GM15510 (cell line): ENCODE measurements around the gene C1orf87.

Experiments
- POLR2A ChIP-seq: IDR thresholded peaks from 3 replicates; pipeline ENCODE4 v1.6.1; 2011; ENCODE audit warnings: borderline replicate concordance; ENCODE audit not compliant: insufficient read length; ENCODE audit errors: extremely low read depth

Gene C1orf87, protein sequence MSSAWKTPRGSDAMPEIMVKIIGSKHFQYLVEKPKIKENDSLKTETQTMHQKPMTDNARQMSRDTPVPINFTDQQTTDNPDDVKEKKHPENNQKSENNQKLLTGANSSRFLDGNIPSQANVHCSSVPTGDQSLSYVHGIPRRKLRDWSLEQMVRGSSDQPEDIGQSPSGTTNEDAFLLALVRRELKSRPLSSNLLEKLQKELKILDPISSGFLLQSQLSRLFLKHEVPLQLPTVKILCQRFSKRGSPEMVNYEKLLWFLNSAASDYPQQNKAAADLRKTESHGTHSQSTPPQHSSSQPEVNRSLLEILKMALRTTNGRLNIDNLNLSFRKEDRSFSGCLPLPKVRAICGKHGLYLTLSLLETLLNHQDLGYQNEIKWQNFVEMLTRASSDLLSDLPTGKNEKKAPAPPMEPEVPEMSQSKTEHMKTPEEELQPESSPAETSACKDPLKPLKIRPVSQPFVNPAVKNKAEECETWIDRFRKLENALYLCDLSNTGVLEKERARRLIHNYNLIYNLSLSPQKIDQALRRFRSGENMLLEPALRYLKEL

GRCh38 chr1:60073605-60074278 lies at the start of gene C1orf87:
Gene C1orf87 (minus strand): TSS chr1:60073770. CDS start chr1:60072643, 1,127 bp downstream.
- TF ChIP-seq POLR2A: no peak

DNA sequence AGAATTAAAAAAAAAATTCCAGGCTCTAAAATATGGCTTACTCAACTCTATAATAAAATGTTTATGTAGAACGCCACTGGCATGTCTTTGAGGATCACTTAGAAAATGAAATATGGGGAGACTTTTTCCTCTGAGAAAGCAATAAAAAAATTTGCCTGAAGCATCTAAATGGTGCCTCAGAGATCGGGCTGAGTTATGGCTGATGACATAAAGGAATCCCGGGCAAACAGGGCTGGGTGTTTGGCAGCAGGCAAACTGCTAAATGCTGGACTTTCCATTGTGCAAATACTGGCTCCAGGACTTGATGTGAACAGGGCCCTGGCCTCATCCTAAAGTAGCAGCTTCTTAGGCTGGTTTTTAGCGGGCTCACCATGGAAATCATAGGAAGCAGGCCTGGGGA lies 44.5 kb upstream of the C1orf87 start:
- TF ChIP-seq POLR2A: no peak

GRCh38 chr1:60114745-60115318 lies 41.3 kb upstream of the C1orf87 start:
- TF ChIP-seq POLR2A: no peak

DNA sequence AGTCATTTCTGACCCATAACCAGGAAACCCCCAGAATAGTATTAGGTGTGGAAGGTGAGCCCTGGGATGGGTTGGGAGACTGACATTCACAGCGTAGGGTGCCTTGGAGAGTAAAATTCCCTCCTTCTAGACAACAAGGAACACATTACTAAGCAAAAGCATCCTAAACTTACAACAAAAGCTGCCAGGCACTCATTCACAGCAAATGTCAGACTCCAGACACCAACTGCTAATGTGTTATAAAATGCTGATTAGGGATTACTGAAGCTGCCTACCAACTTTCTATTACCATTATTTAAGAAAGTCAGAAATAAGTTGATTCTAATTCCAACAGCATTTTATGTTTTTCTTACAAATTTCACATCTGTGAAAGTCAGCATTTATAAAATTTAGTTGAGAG lies 40.0 kb upstream of the C1orf87 start:
- TF ChIP-seq POLR2A: no peak

DNA sequence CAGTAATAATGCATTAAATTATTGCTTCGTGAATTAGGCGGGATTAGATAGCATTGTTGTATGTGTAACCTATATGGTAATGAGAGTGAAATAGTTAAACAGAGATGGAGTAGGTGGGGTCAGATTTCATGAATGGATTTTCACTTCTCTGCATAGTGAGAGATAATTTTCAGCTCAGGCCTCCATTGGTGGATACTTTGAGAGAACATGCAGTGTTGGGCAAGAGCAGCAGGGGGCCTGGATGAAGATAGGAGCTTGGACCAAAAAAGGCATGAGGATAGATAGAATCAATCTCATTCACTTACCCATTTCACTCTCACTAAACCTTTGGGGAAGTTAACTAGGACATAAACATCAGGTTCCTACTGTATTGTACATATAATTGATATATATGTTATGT lies 39.5 kb upstream of the C1orf87 start:
- no peak for TF ChIP-seq POLR2A

DNA sequence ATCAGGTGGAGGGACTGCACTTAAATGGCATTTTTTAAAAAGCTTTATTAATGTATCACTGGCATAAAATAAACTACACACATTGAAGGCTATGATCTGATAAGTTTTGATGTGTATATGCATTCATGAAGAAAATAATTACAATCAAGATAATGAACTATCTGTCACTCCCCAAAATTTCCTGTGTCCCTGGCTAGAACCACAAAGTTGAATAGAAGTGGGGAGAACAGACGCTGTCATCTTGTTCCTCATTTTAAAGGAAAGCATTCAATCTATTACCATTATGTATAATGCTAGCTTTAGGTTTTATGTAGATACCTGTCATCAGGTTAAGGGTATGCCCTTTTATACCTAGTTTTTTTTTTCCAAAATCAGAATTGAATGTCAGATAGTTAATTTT lies 38.1 kb upstream of the C1orf87 start:
- TF ChIP-seq POLR2A: no peak

DNA sequence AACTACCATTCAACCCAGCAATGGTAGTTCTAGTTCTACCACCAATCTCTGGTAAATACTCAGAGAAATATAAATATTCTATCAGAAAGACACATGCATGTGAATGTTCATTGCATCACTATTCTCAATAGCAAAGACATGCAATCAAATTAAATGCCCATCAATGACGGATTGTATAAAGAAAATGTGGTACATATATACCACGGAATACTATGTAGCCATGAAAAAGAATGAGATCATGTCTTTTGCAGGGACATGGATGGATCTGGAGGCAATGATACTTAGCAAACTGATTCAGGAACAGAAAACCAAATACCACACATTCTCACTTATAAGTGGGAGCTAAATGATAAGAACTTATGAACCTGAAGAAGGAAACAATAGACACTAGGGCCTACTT lies 37.5 kb upstream of the C1orf87 start:
- TF ChIP-seq POLR2A: no peak

DNA sequence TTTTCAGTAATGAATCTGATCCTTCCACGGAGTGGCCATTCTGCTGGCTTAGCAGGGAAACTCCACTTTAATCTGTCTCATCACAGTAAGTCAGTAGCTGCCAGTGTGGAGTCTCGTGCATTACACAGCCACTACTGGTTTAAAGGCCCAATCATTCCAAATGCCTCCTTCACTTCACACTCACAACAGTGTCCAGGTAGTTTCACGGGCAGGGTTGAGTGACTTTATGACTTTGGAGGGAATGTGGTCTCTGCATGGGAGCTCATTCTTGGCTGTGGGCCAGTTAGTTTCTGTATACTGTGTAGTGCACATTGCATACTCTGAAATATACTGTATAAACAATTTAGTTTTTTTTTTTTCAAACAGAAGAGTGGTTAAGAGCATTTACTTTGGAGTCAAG lies 34.6 kb upstream of the C1orf87 start:
- no peak for TF ChIP-seq POLR2A

DNA sequence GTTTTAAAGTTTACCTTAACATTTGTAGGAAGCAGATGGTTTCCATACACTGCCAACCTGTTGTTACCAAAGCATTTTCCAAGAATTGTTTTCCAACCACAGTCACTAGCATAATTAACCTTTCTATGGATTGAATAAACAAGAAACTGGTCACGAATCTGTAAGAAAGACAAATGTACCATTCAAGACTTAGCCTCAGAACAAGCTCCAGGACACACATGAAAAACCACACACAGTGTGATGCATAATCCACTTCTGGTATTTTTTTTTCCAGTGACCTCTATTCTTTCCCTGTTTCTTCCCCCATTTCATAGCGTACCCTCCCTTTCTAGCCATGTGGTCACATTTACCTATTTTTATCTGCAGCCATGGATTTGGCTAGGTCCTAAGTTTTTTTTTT lies 29.6 kb upstream of the C1orf87 start:
- no peak for TF ChIP-seq POLR2A

- TF ChIP-seq POLR2A: no peak
These were observed 28.9 kb upstream of the C1orf87 start for GRCh38 chr1:60102267-60103061.

- no peak for TF ChIP-seq POLR2A
These were observed 27.9 kb upstream of the C1orf87 start for GRCh38 chr1:60101516-60101915.

- no peak for TF ChIP-seq POLR2A
These were observed 17.7 kb upstream of the C1orf87 start for GRCh38 chr1:60091195-60091715.

DNA sequence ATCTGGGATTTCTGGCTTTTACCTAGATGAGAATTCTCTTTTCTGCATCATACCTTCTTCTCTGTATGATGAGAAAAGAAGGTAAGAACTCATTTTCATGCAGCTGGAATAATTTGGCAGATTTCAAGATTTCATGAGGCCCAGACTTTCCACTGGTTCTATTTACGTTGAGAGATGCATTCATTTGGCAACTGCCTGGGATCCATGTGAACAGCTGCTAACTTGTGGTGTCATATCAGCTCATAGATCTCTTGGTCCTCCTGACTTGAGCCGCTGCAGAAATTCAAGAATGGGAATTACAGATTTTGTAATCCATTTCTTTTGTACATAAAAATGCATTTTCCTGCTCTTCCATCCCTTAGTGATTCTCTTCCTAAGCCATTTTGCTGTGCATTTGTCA lies 17.1 kb upstream of the C1orf87 start:
- TF ChIP-seq POLR2A: no peak

DNA sequence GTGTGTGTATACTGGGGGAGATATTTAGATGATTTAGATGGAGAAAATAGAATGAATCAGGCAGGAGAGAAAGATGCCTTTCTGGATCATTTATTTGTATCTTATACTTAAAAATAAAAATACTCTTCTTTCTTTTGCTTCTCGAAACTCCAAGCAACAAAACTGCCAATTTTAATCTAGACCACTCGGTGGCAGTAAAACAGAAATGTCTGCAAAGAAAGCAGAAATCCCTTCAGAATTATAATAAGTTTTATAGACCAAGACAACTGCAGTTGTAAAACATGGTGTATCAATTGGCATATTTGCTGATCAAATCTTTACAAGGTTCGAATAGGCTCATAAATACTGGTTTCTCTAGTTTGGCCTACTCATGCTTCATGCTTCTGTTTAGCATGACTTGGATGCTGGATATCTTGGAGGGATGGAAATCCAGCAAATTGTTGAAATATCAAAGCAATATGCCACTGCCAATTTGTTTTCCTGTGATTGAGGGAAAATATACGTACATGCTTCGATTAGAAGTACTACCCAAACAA lies 15.1 kb upstream of the C1orf87 start:
- no peak for TF ChIP-seq POLR2A
